GM12878 (cell line): ENCODE results near the gene SCLT1. TPM values are rescaled to one million over a fixed set of nuclear protein-coding genes. Genes with fewer than 3 reads are reported as not detected.

ENCODE experiments used
- ATAC-seq: fragments of 200-7000 bp; cut with Tn5 transposase; 3 replicates; pipeline ENCODE4 v1.9.1; 2020; ENCODE audit warnings: mild to moderate bottlenecking, moderate library complexity
- BruUV-seq: library from RNA; stranded (reverse); fragments of 400-500 nt; replicated peaks from 2 replicates; lab custom pipeline; 2021; lab: Mats Ljungman, UMichigan
- CTCF ChIA-PET: fragments of 300-600 bp; sonication (Branson Sonifier 250); formaldehyde crosslinking; extraction: SDS; loops from one replicate; lab custom pipeline; 2021; ENCODE audit warnings: inconsistent platforms; lab: Yijun Ruan, JAX
- POLR2A ChIA-PET: fragments of 350-600 bp; formaldehyde crosslinking; extraction: SDS; loops from one replicate; lab custom pipeline; 2021; ENCODE audit warnings: inconsistent platforms; lab: Charles Lee
- RAD21 ChIA-PET: fragments of 300-600 bp; sonication (Branson Sonifier 250); formaldehyde crosslinking; loops from one replicate; lab custom pipeline; 2023; ENCODE audit warnings: antibody characterized with exemption; ENCODE audit not compliant: unreplicated experiment; lab: Charles Lee
- SMC1A ChIA-PET: fragments of 300-600 bp; sonication (Branson Sonifier 250); formaldehyde crosslinking; loops from one replicate; lab custom pipeline; 2023; ENCODE audit not compliant: unreplicated experiment, uncharacterized antibody; lab: Charles Lee
- DNase-seq: peaks from one replicate; pipeline ENCODE4 v3.0.0-alpha.2; 2011; ENCODE audit warnings: low read depth, low spot score
- FAIRE-seq: peaks from 3 replicates; lab custom pipeline; 2011; peaks lifted over from hg19 to GRCh38; lab: Jason Lieb, UNC
- H2AFZ ChIP-seq: 2 replicates; pipeline ENCODE4 v1.6.0; 2011; ENCODE audit warnings: low read depth, low read length, control low read depth; ENCODE audit not compliant: control insufficient read depth
- H3K27ac ChIP-seq: 2 replicates; pipeline ENCODE4 v1.5.1; 2011; ENCODE audit warnings: control low read depth; ENCODE audit not compliant: control insufficient read depth, insufficient read depth
- H3K27me3 ChIP-seq, 2 experiments: replicated peaks in 1 of 2; 2 replicates each; pipeline versions ENCODE4 v1.6.0 to v1.6.1; 2011; ENCODE audit warnings: low read length in 1 of 2; ENCODE audit not compliant: control insufficient read depth in 2 of 2, insufficient read depth in 2 of 2
- H3K36me3 ChIP-seq, 2 experiments: 2 replicates each; pipeline ENCODE4 v1.5.1; 2011; ENCODE audit warnings: low read length in 1 of 2; ENCODE audit not compliant: control insufficient read depth in 2 of 2, insufficient read depth in 2 of 2
- H3K4me1 ChIP-seq: 2 replicates; pipeline ENCODE4 v1.6.1; 2011; ENCODE audit warnings: mild to moderate bottlenecking, low read length, moderate library complexity, mixed read lengths; ENCODE audit not compliant: control insufficient read depth, insufficient read depth
- H3K4me2 ChIP-seq: 2 replicates; pipeline ENCODE4 v1.6.0; 2011; ENCODE audit warnings: control low read depth; ENCODE audit not compliant: control insufficient read depth, insufficient read depth
- H3K4me3 ChIP-seq: fragments of 200-600 bp; sonication (generic); 2 replicates; pipeline ENCODE4 v1.5.1; 2016
- H3K79me2 ChIP-seq: 2 replicates; pipeline ENCODE4 v1.6.0; 2011; ENCODE audit warnings: low read length; ENCODE audit not compliant: control insufficient read depth, insufficient read depth
- H3K9ac ChIP-seq: 2 replicates; pipeline ENCODE4 v1.8.0; 2011; ENCODE audit warnings: low read length, control low read depth, mixed read lengths; ENCODE audit not compliant: control insufficient read depth, insufficient read depth
- H3K9me3 ChIP-seq: replicated peaks from 3 replicates; pipeline ENCODE4 v1.5.1; 2011; ENCODE audit warnings: mild to moderate bottlenecking, low read length; ENCODE audit not compliant: control insufficient read depth, insufficient read depth
- H4K20me1 ChIP-seq: 2 replicates; pipeline ENCODE4 v1.6.0; 2011; ENCODE audit not compliant: control insufficient read depth, insufficient read depth
- BHLHE40 ChIP-seq, 2 experiments: fragments of 450-650 bp in 1 of 2; IDR thresholded peaks; 2 replicates each; pipeline ENCODE4 v1.6.1; 2011 to 2017; ENCODE audit warnings: low read depth in 2 of 2, borderline replicate concordance in 1 of 2, improper control_type of control experiment in 1 of 2, low read length in 1 of 2, mild to moderate bottlenecking in 1 of 2
- EZH2 ChIP-seq: IDR thresholded peaks from 2 replicates; pipeline ENCODE4 v1.6.1; 2012; ENCODE audit warnings: low read depth, mild to moderate bottlenecking, control low read depth, inconsistent platforms, low read length, borderline replicate concordance; ENCODE audit not compliant: control insufficient read depth
- NFXL1 ChIP-seq: fragments of 450-650 bp; IDR thresholded peaks from 2 replicates; pipeline ENCODE4 v1.6.1; 2017; ENCODE audit warnings: antibody characterized with exemption, mild to moderate bottlenecking, borderline replicate concordance
- RELB ChIP-seq: fragments of 450-650 bp; IDR thresholded peaks from 2 replicates; pipeline ENCODE4 v1.6.1; 2017; ENCODE audit warnings: low read depth, mild to moderate bottlenecking, moderate library complexity
- SRF ChIP-seq, 2 experiments: IDR thresholded peaks; 2 replicates each; pipeline ENCODE4 v1.6.1; 2011; ENCODE audit warnings: low read depth in 2 of 2, low read length in 2 of 2, mild to moderate bottlenecking in 1 of 2, moderate library complexity in 1 of 2
- SUPT20H ChIP-seq: IDR thresholded peaks from 2 replicates; pipeline ENCODE4 v1.6.1; 2011; ENCODE audit warnings: low read depth, mild to moderate bottlenecking, low read length, moderate library complexity, borderline replicate concordance; ENCODE audit not compliant: control insufficient read depth
- ZNF24 ChIP-seq: fragments of 450-650 bp; IDR thresholded peaks from 2 replicates; pipeline ENCODE4 v1.6.1; 2017; ENCODE audit warnings: antibody characterized with exemption, mild to moderate bottlenecking
- ZZZ3 ChIP-seq: IDR thresholded peaks from 2 replicates; pipeline ENCODE4 v1.6.1; 2011; ENCODE audit warnings: low read depth; ENCODE audit not compliant: control insufficient read depth, insufficient read length
- WGBS: methylation state at CpG from one replicate; pipeline ENCODE4 v1.1.6; 2016; ENCODE audit warnings: low lambda C conversion rate; ENCODE audit not compliant: insufficient replicate concordance, insufficient coverage; ENCODE audit errors: missing lambda C conversion rate; 5-methylcytosine and 5-hydroxymethylcytosine counted together
- in situ Hi-C: fragments of 300-500 bp; cut with MboI; formaldehyde crosslinking; loops from 9 replicates; pipeline ENCODE4 v1.14.3; 2018; ENCODE audit warnings: mixed read lengths
- intact Hi-C: fragments of 100-400 bp; cut with micrococcal nuclease; formaldehyde crosslinking; loops from one replicate; pipeline ENCODE4 v1.14.2; 2022; ENCODE audit not compliant: unreplicated experiment
- polyA plus RNA-seq, 11 experiments: library from polyadenylated mRNA; depleted of rRNA in 4 of 11; unstranded in 6 of 11; stranded (reverse) in 5 of 11; fragments of >200 nt; fragmentation: Nextera tagmentation in 4 of 11; fragmentation: Illumina TruSeq in 1 of 11; extraction: Ambion mirVana in 4 of 11; extraction: Trizol in 1 of 11; gene quantifications; 1 replicate in 1 of 11; 2 replicates in 10 of 11; pipeline versions ENCODE4 v1.2.1 to v1.2.3, GENCODE V29; 2011 to 2016; ENCODE audit warnings: inconsistent platforms in 2 of 11, missing spikeins in 2 of 11, low read depth in 1 of 11
- total RNA-seq, 4 experiments: library from RNA; depleted of rRNA in 3 of 4; stranded (reverse); fragments of >200 nt in 3 of 4; fragmentation: Illumina TruSeq in 1 of 4; extraction: Trizol in 1 of 4; gene quantifications; 2 replicates each; pipeline versions ENCODE4 v1.2.1 to v1.2.3, GENCODE V29; 2013 to 2021
- TF ChIP-seq, protein P1 (sequence below): fragments of 450-650 bp; IDR thresholded peaks from 2 replicates; pipeline ENCODE4 v1.6.1; 2017; ENCODE audit warnings: mild to moderate bottlenecking, low read depth, inconsistent platforms; ENCODE audit not compliant: poor library complexity, severe bottlenecking
- TF ChIP-seq, protein P2 (sequence below): IDR thresholded peaks from 2 replicates; pipeline ENCODE4 v1.6.1; 2011; ENCODE audit warnings: low read depth, low read length, improper control_type of control experiment, borderline replicate concordance

Gene SCLT1
- total and polyA plus RNA-seq, 10 of the 15 experiments (the other 5 are each of a cell fraction or from before 2014, with no cell fraction given) = 7.8 to 31.4 (median 19.6) TPM

- TF ChIP-seq SUPT20H = no peak
- no peak for TF ChIP-seq EZH2
- TF ChIP-seq, protein P1, sequence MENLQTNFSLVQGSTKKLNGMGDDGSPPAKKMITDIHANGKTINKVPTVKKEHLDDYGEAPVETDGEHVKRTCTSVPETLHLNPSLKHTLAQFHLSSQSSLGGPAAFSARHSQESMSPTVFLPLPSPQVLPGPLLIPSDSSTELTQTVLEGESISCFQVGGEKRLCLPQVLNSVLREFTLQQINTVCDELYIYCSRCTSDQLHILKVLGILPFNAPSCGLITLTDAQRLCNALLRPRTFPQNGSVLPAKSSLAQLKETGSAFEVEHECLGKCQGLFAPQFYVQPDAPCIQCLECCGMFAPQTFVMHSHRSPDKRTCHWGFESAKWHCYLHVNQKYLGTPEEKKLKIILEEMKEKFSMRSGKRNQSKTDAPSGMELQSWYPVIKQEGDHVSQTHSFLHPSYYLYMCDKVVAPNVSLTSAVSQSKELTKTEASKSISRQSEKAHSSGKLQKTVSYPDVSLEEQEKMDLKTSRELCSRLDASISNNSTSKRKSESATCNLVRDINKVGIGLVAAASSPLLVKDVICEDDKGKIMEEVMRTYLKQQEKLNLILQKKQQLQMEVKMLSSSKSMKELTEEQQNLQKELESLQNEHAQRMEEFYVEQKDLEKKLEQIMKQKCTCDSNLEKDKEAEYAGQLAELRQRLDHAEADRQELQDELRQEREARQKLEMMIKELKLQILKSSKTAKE = no peak
Observed at GRCh38 chr4:129117705-129118104, 24.4 kb upstream of the SCLT1 start (continued).

- TF ChIP-seq SRF (IDR thresholded peaks at IDR 0.05; ENCODE audit: low read depth in 2 of 2, low read length in 2 of 2) = no peak
- TF ChIP-seq RELB = no peak
- TF ChIP-seq BHLHE40 (IDR thresholded peaks at IDR 0.05; ENCODE audit: borderline replicate concordance in 1 of 2, low read depth in 2 of 2, low read length in 1 of 2) = no peak
- TF ChIP-seq ZZZ3 = no peak
- TF ChIP-seq, protein P2, sequence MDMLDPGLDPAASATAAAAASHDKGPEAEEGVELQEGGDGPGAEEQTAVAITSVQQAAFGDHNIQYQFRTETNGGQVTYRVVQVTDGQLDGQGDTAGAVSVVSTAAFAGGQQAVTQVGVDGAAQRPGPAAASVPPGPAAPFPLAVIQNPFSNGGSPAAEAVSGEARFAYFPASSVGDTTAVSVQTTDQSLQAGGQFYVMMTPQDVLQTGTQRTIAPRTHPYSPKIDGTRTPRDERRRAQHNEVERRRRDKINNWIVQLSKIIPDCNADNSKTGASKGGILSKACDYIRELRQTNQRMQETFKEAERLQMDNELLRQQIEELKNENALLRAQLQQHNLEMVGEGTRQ = no peak
- no peak for TF ChIP-seq ZNF24
- TF ChIP-seq NFXL1 = no peak
- no TSS peak for BruUV-seq
- FAIRE-seq (no peak), ATAC-seq (no peak), DNase-seq (no peak)
- Histone ChIP-seq H4K20me1 (no peaks in the 10 kb centered on the region), H3K4me1 (no peaks in the 10 kb centered on the region), H2AFZ (no peak overlapping the region), H3K27ac (no peak overlapping the region), H3K9ac (no peak overlapping the region), H3K4me2 (no peak overlapping the region), H3K27me3 (no peaks in the 10 kb centered on the region), H3K9me3 (no peaks in the 10 kb centered on the region), H3K36me3 (peaks cover 0 to 1% of the 10 kb centered on the region in 2 experiments; a peak in 1 of 4 replicates), H3K4me3 (no peak overlapping the region), H3K79me2 (no peaks in the 10 kb centered on the region)
- RAD21 ChIA-PET = no interaction called here
- intact Hi-C loops = no loop called here
- 100% methylated on average over 1 of the region's 1 CpG for WGBS
- in situ Hi-C loops = no loop called here
- POLR2A ChIA-PET = no interaction called here
- SMC1A ChIA-PET = no interaction called here
- CTCF ChIA-PET = interaction anchor here (0.6 kb wide), 1 partner anchor 15 kb away, joined by 4 read pairs; no protein-coding TSS in a partner anchor
Observed at GRCh38 chr4:129113919-129114318, 20.6 kb upstream of the SCLT1 start.
